Activated gamma-delta T cell treated with anti-CD3 and anti-CD28 coated beads, Interleukin-2, amount 50 U/mL, for 16 hours (primary cell): ENCODE measurements around the gene CALCB.

Experiments used
- DNase-seq: peaks from one replicate; pipeline ENCODE4 v3.0.0-alpha.2; 2020; ENCODE audit warnings: low read depth

CALCB gene

DNA sequence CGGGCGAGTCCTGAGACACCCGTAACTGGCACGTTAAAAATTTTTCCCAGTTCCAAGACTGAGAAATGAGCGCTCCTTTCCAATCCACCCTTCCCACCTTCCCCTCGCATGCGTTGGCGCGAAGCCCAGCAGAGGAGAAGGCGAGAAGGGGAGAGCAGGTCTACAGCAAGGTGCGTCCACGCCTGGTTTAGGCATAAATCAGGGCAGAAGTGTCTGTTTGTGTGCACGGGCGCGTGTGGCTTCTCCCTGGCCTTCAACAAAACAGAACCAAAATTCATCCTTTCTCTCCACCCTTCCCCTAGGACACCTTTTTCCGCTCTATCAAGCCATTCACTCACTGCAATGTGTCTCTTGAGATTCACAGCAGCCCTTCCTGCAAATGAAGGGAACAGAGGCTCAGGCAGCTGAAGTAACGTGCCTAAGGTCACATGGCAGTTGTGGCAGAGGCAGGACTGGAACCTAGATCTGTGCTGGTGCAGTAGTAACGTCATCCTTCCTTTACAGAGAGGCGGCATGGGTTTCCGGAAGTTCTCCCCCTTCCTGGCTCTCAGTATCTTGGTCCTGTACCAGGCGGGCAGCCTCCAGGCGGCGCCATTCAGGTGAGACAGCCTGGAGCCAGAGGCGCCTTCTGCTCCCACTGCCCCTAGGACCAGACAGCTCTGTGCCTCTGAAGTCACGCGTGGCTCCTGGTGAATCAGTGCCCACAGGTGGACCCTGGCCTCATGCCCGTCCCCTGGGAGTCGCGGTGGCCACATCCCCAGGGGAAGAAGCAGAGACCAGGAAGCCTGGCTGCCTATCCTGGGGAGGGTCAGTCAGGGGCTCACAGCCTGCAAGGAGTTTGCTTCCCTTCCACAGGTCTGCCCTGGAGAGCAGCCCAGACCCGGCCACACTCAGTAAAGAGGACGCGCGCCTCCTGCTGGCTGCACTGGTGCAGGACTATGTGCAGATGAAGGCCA, 1.1 kb downstream of the CALCB start:
- peak; percentile 67 for DNase-seq

DNA sequence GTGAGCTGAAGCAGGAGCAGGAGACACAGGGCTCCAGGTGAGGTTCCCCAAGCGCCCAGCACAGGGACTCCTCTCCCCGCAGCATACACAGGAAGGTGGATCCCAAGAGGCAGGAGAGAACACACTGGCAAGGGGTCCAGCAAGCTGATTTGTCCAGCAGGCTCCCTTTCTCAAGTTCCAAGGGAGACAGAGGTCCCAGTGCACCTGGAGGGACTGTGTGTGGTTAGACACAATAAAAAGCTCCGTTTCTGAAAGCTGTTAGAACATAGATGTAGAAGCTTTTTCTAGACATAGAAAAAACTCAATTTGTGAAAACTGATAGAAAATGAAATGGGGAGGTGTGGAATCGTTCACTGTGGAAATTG, 1.8 kb downstream of the CALCB start:
- no peak for DNase-seq

DNA sequence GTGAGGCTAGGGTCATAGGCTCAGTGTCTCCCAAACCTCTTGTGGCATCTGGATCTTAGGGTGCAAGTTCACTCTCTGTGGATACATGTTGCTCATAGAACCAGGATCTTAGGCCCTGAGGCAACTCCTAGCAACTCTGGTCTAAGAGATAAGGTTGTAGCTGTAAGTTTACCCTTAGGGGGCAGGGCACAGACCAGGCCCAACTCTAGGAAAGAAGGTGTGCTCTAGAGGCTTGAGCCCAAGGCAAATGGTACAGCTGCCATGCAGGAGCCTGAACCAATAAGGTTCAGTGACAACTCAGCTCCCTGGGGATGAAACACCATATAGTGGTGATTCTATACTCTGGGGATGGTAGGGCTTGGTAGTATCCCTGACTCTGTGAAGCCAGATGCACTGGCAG, 17.8 kb downstream of the CALCB start:
- DNase-seq = no peak

DNA sequence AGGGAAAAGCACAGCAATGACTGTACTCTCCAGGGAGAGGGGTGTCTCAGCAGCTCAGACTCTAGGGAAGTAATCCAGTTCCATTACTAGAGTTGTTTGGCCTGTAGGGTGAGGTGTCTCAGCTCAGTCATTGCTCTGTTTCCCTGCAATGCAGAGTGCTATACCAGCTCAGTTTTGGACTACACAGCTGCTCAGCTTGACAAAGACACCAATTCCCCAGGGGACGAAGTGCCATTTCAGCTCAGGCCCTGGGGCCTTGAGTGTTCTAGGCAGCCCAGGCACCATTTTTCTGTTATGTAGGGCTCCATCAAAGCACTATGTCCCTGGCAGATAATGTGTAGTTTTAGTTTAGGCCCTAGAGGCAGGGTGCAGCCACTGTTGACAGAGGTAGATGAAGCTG, 18.2 kb downstream of the CALCB start:
- DNase-seq = no peak

DNA sequence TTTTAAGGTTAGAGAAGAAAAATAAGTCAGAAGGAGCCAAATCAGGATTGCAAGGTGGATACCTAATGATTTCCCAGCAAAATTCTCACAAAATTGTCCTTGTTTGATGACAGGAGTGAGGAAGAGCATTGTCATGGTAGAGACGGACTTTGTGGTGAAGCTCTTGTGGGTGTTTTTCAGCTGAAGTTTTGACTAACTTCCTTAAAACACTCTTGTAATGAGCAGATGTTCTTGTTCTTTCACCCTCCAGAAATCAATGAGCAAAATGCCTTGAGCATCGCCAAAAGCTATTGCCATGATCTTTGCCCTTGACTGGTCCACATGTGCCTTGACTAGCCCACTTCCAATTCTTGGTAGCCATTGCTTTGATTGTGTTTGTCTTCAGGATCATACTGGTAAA, 20.0 kb downstream of the CALCB start:
- DNase-seq = no peak

DNA sequence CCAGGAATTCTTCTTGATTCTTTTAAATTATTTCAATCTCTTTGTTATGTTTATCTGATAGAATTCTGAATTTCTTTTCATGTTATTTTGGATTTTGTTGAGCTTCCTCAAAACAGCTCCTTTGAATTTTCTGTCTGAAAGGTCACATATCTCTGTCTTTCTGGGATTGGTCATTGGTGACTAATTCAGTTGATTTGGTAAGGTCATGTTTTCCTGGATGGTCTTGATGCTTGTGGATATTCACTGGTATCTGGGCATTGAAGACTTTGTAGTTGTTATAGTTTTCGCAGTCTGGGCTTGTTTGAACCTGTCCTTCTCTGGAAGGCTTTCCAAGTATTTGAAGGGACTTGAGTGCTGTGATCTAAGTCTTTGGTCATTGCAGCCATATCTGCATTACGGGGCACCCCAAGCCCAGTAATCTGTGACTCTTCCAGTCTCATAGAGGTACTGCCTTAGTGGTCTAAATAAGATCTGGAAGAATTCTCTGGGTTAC, 22.4 kb downstream of the CALCB start:
- DNase-seq = no peak

DNA sequence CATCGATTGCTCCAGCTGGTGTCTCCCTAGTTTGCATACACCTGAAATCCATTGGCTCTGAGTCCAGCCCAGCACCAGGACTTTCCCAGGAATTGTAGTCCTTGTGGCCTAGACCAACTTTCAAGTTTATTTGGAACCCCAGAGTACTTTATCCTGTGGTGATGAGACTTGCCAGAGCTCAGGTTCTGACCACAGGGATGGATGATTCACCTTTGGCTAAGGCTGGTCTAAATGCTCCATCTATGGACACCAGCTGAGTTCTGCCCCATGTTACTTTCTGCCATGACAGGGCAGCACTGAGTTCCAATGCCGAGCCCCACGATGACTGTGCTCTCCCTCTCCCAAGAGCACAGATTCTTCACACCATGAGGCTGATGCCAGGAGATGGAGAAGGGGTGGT, 24.0 kb downstream of the CALCB start:
- DNase-seq = no peak

DNA sequence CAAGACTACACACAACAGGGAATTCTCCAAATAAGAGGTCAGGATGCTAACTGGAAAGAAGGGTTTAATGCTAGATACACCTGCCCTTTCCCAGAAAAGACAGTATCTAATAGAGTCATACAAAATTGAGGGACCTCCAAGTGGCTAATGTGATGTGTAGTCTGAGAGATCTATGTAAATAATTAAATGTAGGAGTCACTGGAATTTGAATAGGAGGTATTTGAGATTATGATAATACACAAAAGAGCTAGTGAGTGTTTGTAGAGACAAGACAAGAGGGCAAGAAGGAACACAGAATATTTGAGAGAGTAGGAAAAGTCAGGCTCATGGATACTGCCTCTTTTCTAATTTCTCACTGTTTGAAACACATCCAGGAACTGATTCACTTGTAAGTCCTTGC, 25.9 kb downstream of the CALCB start:
- DNase-seq = no peak

DNA sequence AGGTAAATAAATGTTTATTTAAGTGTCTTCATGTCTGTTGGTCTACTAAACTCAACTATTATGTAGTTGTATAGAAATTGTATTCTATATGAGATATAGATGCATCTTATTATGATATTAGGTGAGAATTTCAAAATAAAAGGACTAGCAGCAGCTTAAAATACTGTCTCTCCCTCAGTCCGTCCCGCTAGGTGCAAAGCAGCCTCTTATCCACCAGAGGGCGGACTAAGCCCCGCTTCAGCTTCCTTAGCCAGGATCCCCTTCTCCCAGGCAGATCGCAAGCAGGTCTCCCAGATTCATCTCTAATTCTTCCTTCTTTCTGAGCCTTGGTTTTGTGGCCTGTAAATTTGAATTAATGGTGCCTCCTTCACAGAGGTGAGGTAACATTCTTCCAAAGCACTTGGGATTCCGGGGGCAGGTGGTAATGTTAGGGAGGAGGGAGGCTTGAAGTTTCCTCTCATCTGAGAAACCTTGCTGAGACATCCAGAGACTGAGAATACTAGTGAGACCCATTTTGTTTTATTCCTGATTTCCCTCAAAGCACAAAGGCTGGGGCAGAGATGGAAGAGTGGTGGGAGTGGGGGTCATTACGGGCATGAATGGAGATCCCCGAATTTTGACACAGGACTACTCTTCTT, 27.8 kb downstream of the CALCB start:
- peak; percentile 25 for DNase-seq

DNA sequence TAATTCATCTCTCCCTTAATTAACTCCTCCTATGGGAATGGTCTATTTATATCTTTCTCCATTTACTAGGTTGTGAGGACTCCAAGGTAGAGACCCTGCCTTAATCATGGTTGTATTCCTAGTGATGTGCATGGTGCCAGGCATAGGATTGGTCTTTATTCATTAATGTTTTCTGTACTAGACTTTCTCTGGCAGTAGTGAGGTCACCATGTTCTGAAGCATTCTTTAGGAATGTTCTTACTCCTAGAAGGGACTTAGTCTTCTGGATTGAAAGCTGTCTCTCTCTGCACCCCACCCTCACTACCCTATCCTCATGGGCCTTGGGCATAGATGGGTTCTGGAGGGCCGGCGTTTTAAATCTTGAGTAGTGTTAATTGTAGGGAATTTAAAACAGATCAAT, 30.8 kb downstream of the CALCB start:
- no peak for DNase-seq

DNA sequence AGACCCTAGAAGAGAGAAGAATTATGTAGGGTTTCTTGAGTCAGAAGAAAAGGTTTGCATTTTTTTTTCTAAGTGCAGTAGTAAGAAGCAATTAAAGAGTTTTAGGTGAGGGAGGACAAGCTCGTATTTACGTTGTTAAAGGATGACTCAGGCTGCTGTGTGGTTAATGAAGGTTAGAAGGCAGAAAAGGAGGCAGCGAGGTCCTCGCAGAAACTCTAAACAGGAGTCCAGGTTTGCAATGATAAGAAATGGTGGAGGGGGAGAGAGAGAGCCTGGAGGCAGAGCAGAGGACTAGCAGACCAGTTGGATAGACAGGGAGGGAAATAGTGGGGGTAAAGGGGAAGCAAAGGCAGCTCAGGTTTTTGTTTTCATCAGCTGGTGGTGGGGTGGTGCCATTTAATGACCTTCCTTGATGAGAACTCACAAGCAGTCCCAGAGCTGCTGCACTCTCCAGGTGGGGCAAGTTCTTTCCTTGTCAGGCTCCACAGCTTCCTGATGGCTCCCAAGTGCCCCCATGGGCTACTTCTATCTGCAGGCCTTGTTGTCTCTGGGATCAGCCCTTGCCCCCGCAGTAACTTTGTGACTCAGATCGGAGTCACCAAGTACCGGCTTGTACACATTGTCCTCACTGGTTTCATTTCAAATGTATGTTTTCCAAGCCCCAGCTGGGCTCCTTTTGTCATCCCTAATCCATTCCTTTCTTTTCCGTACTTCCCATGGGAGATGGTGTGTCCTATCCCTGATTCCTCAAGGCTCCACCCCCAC, 33.0 kb downstream of the CALCB start:
- no peak for DNase-seq

DNA sequence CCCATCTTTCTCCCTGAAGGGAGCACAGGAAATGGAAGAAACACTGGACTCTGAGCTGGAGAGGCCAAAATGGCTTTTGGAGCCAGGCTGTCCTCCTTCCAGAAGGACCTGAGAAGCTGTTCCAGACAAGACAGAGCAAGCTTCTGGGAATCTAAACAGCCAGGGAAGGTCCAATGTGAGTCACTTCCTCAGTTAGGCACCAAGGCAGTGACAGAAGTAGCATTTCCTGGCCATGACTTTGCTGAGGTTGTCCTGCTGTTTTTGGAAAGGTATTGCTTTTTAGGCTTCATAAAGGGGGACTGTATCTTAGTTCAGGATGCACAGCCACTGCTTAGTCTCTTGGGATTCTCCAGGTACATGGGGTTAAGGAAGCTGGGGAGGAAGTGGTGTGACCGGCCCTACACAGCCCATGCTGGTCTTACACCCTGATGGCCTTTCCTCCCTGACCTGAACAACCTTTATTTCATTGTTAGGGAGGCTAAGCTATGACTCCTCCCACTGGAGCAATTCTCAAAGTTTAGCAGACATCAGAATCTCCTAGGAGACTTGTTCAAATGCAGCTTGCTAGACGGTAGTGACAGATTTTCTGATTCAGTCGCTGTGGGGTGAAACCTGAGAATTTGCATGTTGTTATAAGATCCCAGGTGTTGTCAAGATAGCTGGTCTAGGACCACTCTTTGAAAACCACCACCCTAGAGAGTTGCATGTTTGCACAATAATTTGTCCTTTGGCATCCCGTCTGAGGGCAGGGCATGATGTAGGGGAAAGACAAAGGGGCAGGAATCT, 34.5 kb downstream of the CALCB start:
- no peak for DNase-seq

DNA sequence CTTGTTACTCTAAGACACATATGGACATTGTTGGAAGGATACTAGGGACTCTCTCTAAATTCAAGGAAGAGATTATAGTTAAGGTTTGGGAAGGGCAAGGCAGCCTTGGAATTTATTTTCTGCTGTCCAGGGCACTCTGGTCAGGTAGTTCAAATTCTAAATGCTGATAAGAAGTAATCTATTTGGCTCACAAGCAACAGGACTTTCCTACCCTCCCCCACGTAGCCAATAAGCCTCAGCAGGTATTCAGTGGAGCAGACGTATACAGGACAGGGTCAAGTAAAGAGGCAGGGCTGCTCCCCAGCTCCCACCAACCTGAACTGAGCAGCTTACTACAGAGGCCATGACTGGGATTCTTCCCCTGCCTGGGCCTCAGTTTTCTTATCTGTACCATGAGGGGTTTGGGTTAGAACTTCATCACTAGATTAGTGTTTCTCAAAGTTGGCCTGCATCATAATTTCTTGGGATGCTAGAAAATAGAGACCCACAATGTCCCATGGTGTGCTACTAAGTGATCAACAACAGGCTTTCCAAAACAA, 35.3 kb downstream of the CALCB start:
- no peak for DNase-seq

DNA sequence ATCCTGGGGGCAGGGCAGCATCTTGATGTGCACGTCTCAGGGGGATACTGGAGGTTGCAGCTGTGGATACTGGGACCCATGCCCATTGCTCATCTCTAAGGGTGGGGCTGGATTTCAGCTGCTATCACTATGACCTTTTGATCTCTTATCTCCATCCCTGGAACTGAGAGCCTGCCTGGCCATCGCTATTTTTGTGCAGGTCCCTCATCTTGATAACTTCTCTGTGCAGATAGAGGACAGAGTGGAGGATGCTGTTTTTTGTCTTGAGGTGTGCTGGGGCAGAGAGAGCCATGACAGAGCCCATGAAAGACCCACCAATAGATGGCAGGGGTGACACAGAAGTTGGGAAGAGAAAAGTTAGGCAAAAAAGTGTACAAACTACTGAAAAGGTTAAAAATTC, 36.2 kb downstream of the CALCB start:
- no peak for DNase-seq

DNA sequence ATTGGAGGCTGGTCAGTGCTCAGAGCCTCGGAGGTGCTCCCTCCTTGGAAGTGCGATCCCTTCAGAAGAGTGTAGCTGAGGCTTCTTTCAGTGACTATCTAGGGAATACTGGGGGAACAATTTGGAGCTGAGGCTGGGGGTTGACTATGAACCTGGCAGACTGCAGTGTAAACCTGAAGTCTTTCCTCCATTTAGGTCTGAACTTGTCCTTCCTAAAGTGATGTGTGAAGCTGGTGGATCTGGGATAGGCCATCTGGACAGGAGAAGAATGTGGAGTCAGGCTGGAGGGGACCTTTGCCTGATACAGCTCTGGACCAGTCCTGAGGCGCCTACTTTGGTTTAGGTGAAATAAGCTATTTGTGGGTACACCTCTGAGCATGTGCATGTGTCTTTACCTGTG, 37.8 kb downstream of the CALCB start:
- no peak for DNase-seq

DNA sequence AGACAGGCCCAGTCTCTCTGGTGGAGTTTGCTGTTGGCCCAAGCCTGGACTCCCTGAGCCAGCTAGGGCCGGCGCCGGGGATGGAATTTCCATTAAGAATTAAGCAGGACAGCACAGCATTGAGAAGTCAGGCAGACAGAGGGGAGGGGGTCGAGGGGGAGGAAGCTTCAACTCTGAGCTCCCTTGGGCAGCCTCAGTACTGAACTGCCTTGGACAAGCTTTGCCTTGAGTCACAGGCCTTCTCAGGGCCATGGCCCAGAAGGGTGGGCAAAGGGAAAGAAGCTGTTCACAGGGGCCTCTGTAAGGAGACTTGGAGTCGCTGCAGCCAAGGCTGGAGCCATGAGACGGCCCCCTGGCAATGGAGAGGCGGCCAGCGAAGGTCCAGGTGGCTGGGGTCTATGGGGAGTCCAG, 38.7 kb downstream of the CALCB start:
- no peak for DNase-seq

DNA sequence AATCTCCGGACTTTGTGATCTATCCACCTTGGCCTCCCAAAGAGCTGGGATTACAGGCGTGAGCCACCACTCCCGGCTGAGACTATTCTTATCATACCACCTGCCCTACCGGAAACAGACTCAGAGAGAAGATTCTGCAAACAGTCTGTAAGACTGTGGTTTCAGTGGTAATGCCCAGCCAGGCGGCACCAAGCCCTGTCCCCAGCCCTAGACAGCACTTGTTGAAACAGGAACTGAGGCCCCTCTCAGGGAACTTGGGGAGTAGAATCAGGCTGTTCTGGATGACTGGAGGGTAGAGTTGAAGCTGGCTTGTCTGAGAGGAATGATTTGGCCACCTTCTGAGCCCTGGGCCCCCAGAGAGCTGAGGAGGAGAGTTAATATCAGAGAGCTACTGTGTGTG, 40.0 kb downstream of the CALCB start:
- no peak for DNase-seq

DNA sequence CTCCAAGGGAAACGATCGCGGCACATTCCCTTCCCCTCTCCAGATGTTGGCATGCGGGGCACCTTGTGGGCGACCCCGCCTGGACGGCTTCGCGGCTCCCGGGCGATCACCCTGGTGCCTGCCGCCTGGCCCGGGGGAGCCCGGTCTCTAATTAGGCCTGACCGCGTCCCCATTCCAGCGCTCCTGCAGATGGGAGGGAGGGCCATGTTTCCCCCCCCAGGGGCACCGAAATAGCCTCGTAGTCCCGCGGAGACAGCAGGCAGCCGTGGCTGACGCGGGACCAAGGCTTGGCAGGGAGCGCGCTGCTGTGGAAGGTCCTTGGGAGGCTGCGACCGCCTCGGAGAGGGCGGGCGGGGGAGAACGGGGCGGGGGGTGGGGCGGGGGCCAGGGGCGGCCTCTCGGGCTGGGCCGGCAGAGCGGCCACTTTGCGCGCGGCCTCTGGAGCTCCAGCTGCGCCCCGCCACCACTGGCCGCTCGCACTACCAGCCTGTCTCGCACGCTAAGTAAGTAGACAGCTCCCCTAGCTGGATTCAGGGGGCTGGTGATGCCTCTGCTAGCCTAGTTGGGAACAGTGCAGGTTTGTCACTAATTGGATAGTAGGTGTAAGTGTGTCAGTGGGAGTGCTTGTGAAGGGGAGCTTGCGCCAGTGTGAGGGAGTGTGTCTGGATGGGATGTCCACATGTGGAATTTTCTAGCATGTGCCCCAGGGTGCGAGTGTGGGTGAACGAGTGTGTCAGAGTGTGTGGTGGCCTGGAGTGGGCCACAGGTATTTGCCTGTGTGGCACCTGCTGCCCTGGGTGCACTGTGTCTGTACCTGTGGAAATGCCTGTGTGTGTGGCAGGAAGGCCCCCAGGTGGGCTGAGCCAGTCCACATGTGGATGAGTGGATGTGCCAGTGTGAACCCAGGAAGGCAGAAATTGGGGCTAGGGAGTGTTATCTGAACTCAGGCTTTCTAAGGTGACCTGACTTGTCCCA, 41.4 kb downstream of the CALCB start, which contains the start of gene INSC:
INSC (plus strand) TSS at position 423 of the 975 bp plus-strand sequence. CDS start 34,252 bp downstream, outside the sequence.
- DNase-seq = no peak

DNA sequence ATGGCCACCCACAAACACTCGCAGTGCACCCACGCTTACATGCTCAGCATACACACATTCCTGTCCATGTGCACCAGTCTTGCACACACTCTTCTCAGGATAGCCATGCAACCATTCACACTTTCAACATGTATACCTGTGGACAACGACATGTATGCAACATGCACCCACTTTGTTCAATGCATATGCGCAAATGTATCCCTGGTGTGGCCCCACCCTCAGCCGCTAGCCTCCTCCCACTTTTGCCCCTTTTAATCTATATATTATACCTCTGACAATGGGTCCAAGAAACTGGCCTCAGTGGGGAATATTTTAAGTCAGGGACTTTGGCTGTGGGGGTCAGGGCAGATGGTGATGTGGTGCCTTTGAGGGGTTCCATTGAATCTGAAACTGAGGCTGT, 42.3 kb downstream of the CALCB start:
- no peak for DNase-seq

DNA sequence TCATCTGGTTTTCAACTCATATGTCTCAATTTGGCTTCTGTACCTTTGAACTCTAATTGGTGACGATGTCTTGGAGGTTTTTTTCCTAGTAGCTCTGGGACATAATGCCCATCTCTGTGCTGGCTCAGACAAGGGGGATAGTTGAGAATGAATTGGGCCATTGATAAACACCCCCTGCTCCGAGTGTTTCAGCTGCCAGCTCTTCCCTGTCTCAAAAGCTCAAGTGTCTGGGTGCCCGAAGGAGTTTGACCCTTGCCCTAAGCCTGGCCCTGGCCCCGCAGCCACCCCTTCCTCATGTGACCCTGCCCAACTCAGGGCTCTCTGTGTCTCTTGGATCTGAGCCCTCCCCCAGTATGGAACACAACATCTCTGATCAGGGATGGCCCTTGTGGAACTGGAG, 44.4 kb downstream of the CALCB start:
- DNase-seq = no peak
